K562 (cell line): Measurements from ENCODE around the gene ZC3H18. TPM values are rescaled to one million over a fixed set of nuclear protein-coding genes. Genes with fewer than 3 reads are reported as not detected.

ENCODE experiments used
- DPF2 ChIP-seq: fragments of 450-650 bp; IDR thresholded peaks from 2 replicates; pipeline ENCODE4 v1.6.1; 2016
- ESRRB ChIP-seq: fragments of 250-450 bp; sonication (Bioruptor Pico); IDR thresholded peaks from 2 replicates; pipeline ENCODE4 v1.5.0; 2020; ENCODE audit warnings: mild to moderate bottlenecking, moderate library complexity, borderline replicate concordance
- GABPB1 ChIP-seq: sonication (generic); formaldehyde crosslinking; IDR thresholded peaks from 2 replicates; pipeline ENCODE4 v1.8.0; 2022; ENCODE audit warnings: mild to moderate bottlenecking, missing genetic modification reagents
- MAFK ChIP-seq: IDR thresholded peaks from 2 replicates; pipeline ENCODE4 v1.6.1; 2011; ENCODE audit warnings: low read length, improper control_type of control experiment
- NEUROD1 ChIP-seq: fragments of 150-350 bp; IDR thresholded peaks from 2 replicates; pipeline ENCODE4 v1.6.1; 2014; ENCODE audit warnings: borderline replicate concordance, low read length, low read depth; ENCODE audit not compliant: partially characterized antibody
- ZC3H11A ChIP-seq: IDR thresholded peaks from 2 replicates; pipeline ENCODE4 v1.6.1; 2012; ENCODE audit warnings: low read depth, low read length, improper control_type of control experiment
- ZNF134 ChIP-seq: fragments of 250-450 bp; sonication (Bioruptor Pico); conservative IDR thresholded peaks from 2 replicates; pipeline ENCODE4 v1.4.0; 2020
- ZNF79 ChIP-seq: fragments of 250-450 bp; sonication (Bioruptor Pico); IDR thresholded peaks from 2 replicates; pipeline ENCODE4 v1.4.0; 2020; ENCODE audit warnings: low read depth, mild to moderate bottlenecking, moderate library complexity
- polyA plus RNA-seq, 8 experiments: library from polyadenylated mRNA; depleted of rRNA in 4 of 8; stranded (reverse) in 5 of 8; unstranded in 3 of 8; fragments of >200 nt; fragmentation: Nextera tagmentation in 2 of 8; fragmentation: Illumina TruSeq in 1 of 8; extraction: Ambion mirVana in 2 of 8; extraction: Trizol in 1 of 8; gene quantifications; 2 replicates each; pipeline versions ENCODE4 v1.2.1 to v1.2.3, GENCODE V29; 2011 to 2014; ENCODE audit warnings: inconsistent platforms in 1 of 8, missing spikeins in 1 of 8
- total RNA-seq, 7 experiments: library from RNA; depleted of rRNA in 6 of 7; stranded (reverse); fragments of >200 nt in 6 of 7; fragmentation: Illumina TruSeq in 2 of 7; extraction: Trizol in 2 of 7; gene quantifications; 2 replicates each; pipeline versions ENCODE4 v1.2.1 to v1.2.3, GENCODE V29; 2011 to 2021; ENCODE audit warnings: low replicate concordance in 1 of 7
- TF ChIP-seq, protein P1 (sequence below): fragments of 450-650 bp; IDR thresholded peaks from 2 replicates; pipeline ENCODE4 v1.6.1; 2016; ENCODE audit warnings: low read depth
- TF ChIP-seq, protein P2 (sequence below): fragments of 200-800 bp; sonication (Bioruptor generic); IDR thresholded peaks from 2 replicates; pipeline ENCODE4 v1.6.1; 2017; ENCODE audit warnings: missing genetic modification characterization, missing compliant biosample characterization
- TF ChIP-seq, protein P3 (sequence below), 2 experiments: fragments of 450-650 bp in 1 of 2; sonication (generic) in 1 of 2; formaldehyde crosslinking; conservative IDR thresholded peaks; 2 replicates each; pipeline versions ENCODE4 v1.4.0 to v1.8.1; 2020 to 2022; ENCODE audit warnings: mild to moderate bottlenecking in 1 of 2, missing genetic modification reagents in 1 of 2
- TF ChIP-seq, protein P4 (sequence below): sonication (generic); formaldehyde crosslinking; IDR thresholded peaks from 2 replicates; pipeline ENCODE4 v1.8.0; 2022; ENCODE audit warnings: mild to moderate bottlenecking, missing genetic modification reagents

Gene ZC3H18
- total and polyA plus RNA-seq, 9 of the 15 experiments (the other 6 are each of a cell fraction or from before 2014, with no cell fraction given): 1.7 to 88.7 (median 26.9) TPM

DNA sequence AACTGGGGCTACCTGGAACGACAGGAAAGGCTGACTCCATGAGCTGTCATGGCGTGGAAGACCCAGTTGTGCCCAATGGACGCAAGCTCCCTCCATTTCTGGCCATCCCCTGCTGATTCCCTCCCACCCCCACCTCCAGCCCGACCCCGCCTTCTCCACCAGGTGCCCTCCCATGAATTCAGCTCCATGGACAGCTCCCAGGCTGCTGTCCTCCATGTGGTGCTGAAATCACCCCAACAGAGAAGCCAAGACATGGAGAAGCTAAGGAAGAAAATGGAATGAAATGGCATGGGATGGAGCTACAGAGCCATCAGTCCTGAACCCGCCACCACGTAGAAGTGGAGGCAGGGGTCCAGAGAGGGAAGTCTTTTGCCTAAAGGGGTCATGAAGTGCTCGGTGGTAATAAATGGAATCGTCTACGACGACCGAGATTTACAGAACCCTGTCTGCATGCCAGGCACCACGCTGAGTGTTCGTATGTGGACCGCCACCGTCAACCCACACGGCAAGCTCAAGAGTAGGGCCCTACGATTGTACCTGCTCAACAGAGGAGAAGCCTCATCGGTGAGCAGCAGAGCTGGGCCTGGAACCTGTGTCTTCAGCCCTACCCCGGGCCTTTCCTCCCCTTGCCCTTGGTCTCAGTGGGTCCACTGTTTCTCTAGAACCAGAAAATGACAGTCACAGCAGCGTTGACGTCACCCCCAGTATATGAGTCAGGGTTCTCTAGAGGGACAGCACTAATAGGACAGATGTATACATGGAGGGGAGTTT is 9.3 kb upstream of the ZC3H18 start (continued):
- TF ChIP-seq, protein P1, sequence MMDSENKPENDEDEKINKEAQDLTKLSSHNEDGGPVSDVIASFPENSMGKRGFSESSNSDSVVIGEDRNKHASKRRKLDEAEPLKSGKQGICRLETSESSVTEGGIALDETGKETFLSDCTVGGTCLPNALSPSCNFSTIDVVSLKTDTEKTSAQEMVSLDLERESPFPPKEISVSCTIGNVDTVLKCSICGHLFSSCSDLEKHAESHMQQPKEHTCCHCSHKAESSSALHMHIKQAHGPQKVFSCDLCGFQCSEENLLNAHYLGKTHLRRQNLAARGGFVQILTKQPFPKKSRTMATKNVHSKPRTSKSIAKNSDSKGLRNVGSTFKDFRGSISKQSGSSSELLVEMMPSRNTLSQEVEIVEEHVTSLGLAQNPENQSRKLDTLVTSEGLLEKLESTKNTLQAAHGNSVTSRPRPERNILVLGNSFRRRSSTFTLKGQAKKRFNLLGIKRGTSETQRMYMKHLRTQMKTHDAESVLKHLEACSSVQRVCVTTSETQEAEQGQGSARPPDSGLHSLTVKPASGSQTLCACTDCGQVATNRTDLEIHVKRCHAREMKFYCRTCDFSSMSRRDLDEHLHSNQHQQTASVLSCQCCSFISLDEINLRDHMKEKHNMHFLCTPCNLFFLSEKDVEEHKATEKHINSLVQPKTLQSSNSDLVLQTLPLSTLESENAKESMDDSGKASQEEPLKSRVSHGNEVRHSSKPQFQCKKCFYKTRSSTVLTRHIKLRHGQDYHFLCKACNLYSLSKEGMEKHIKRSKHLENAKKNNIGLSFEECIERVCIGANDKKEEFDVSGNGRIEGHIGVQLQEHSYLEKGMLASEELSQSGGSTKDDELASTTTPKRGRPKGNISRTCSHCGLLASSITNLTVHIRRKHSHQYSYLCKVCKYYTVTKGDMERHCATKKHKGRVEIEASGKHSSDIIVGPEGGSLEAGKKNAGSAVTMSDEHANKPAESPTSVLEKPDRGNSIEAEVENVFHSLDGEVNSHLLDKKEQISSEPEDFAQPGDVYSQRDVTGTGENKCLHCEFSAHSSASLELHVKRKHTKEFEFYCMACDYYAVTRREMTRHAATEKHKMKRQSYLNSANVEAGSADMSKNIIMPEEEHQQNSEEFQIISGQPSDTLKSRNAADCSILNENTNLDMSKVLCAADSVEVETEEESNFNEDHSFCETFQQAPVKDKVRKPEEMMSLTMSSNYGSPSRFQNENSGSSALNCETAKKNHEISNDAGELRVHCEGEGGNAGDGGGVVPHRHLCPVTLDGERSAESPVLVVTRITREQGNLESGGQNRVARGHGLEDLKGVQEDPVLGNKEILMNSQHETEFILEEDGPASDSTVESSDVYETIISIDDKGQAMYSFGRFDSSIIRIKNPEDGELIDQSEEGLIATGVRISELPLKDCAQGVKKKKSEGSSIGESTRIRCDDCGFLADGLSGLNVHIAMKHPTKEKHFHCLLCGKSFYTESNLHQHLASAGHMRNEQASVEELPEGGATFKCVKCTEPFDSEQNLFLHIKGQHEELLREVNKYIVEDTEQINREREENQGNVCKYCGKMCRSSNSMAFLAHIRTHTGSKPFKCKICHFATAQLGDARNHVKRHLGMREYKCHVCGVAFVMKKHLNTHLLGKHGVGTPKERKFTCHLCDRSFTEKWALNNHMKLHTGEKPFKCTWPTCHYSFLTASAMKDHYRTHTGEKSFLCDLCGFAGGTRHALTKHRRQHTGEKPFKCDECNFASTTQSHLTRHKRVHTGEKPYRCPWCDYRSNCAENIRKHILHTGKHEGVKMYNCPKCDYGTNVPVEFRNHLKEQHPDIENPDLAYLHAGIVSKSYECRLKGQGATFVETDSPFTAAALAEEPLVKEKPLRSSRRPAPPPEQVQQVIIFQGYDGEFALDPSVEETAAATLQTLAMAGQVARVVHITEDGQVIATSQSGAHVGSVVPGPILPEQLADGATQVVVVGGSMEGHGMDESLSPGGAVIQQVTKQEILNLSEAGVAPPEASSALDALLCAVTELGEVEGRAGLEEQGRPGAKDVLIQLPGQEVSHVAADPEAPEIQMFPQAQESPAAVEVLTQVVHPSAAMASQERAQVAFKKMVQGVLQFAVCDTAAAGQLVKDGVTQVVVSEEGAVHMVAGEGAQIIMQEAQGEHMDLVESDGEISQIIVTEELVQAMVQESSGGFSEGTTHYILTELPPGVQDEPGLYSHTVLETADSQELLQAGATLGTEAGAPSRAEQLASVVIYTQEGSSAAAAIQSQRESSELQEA: no peak
- TF ChIP-seq, protein P2, sequence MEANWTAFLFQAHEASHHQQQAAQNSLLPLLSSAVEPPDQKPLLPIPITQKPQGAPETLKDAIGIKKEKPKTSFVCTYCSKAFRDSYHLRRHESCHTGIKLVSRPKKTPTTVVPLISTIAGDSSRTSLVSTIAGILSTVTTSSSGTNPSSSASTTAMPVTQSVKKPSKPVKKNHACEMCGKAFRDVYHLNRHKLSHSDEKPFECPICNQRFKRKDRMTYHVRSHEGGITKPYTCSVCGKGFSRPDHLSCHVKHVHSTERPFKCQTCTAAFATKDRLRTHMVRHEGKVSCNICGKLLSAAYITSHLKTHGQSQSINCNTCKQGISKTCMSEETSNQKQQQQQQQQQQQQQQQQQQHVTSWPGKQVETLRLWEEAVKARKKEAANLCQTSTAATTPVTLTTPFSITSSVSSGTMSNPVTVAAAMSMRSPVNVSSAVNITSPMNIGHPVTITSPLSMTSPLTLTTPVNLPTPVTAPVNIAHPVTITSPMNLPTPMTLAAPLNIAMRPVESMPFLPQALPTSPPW (CRISPR knock-in tag): peak; percentile 85
- TF ChIP-seq MAFK (no peak), ZNF79 (CRISPR knock-in tag) (no peak), DPF2 (no peak), NEUROD1 (peak; percentile 21), ZC3H11A (no peak), ESRRB (CRISPR knock-in tag) (no peak), ZNF134 (CRISPR knock-in tag) (no peak), GABPB1 (peak; percentile 89)
- TF ChIP-seq, protein P3, sequence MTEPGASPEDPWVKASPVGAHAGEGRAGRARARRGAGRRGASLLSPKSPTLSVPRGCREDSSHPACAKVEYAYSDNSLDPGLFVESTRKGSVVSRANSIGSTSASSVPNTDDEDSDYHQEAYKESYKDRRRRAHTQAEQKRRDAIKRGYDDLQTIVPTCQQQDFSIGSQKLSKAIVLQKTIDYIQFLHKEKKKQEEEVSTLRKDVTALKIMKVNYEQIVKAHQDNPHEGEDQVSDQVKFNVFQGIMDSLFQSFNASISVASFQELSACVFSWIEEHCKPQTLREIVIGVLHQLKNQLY (CRISPR knock-in tag; conservative IDR thresholded peaks at IDR 0.05): peak in 1 of 2 experiments; percentile 99; a peak in 2 of 4 replicates
- TF ChIP-seq, protein P4, sequence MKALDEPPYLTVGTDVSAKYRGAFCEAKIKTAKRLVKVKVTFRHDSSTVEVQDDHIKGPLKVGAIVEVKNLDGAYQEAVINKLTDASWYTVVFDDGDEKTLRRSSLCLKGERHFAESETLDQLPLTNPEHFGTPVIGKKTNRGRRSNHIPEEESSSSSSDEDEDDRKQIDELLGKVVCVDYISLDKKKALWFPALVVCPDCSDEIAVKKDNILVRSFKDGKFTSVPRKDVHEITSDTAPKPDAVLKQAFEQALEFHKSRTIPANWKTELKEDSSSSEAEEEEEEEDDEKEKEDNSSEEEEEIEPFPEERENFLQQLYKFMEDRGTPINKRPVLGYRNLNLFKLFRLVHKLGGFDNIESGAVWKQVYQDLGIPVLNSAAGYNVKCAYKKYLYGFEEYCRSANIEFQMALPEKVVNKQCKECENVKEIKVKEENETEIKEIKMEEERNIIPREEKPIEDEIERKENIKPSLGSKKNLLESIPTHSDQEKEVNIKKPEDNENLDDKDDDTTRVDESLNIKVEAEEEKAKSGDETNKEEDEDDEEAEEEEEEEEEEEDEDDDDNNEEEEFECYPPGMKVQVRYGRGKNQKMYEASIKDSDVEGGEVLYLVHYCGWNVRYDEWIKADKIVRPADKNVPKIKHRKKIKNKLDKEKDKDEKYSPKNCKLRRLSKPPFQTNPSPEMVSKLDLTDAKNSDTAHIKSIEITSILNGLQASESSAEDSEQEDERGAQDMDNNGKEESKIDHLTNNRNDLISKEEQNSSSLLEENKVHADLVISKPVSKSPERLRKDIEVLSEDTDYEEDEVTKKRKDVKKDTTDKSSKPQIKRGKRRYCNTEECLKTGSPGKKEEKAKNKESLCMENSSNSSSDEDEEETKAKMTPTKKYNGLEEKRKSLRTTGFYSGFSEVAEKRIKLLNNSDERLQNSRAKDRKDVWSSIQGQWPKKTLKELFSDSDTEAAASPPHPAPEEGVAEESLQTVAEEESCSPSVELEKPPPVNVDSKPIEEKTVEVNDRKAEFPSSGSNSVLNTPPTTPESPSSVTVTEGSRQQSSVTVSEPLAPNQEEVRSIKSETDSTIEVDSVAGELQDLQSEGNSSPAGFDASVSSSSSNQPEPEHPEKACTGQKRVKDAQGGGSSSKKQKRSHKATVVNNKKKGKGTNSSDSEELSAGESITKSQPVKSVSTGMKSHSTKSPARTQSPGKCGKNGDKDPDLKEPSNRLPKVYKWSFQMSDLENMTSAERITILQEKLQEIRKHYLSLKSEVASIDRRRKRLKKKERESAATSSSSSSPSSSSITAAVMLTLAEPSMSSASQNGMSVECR (CRISPR knock-in tag): peak; percentile 100
